Suprapubic skin (tissue), 4 donors: Measurements from ENCODE around the gene SCYGR3.

Source experiments
- CTCF ChIP-seq, 2 donors: fragments of 200-600 bp in 1 of 2; fragments of 450-650 bp in 1 of 2; sonication (generic) in 1 of 2; IDR thresholded peaks; one replicate each; pipeline ENCODE4 v1.5.1; 2016 to 2019; ENCODE audit warnings: antibody characterized with exemption in 2 of 2, mild to moderate bottlenecking in 1 of 2, moderate library complexity in 1 of 2
- POLR2A ChIP-seq, 2 donors: fragments of 450-650 bp; IDR thresholded peaks; one replicate each; pipeline ENCODE4 v1.6.1; 2017; ENCODE audit warnings: antibody characterized with exemption in 2 of 2, mild to moderate bottlenecking in 2 of 2, moderate library complexity in 2 of 2
- POLR2AphosphoS5 ChIP-seq, 3 donors: sonication (generic); formaldehyde crosslinking; IDR thresholded peaks; one replicate each; pipeline ENCODE4 v1.6.1; 2017; ENCODE audit warnings: antibody characterized with exemption in 3 of 3

DNA sequence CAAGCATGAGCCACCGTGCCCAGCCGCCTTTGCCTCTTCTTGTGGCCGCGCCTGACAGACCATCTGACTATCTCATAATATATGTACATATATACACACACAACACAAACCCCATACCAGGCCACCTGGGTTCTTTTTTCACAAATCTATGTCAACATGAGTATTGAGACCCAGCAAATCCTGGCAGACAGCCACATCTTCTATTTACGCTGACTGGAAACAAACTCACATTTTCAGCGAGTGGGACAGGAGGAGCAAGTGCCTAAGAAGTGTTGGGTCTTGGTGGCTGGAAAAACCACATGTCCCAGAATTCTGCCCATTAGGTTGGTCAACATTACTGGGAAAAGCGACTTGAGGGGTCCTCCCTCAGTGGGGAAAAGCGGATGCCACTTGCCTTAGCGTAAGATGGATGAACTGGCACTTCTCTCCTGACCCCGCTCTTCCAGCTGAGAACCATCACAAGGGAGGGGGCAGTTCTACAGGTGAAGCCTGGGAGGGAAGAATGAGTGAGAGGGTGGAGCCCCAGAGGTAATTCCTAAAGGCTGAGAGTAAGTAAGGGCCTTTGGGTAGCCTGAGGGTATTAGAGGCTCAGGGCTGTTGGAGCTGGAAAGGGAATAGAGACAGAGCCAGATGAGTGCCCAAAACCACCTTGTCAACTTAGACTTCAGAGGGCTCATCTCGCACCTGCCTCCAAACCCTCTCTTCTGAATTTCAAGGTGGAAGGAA, 1.9 kb downstream of the SCYGR3 start:
- TF ChIP-seq POLR2AphosphoS5 (IDR thresholded peaks at IDR 0.05) (no peak), CTCF (IDR thresholded peaks at IDR 0.05) (no peak), POLR2A (IDR thresholded peaks at IDR 0.05) (no peak)
